Left renal pelvis (tissue), 4 donors: ENCODE measurements around the gene TULP4. TPM values are rescaled to one million over a fixed set of nuclear protein-coding genes. Genes with fewer than 3 reads are reported as not detected.

Source experiments
- DNase-seq, 4 donors: peaks; one replicate each; pipeline ENCODE4 v3.0.0-alpha.2; 2013; ENCODE audit warnings: low read depth in 4 of 4, low spot score in 3 of 4
- polyA plus RNA-seq, 4 donors: library from polyadenylated mRNA; unstranded; fragments of 120-200 nt; gene quantifications; one replicate each; pipeline ENCODE4 v1.2.1, GENCODE V29; 2013; ENCODE audit not compliant: insufficient read length in 4 of 4

Gene TULP4, protein sequence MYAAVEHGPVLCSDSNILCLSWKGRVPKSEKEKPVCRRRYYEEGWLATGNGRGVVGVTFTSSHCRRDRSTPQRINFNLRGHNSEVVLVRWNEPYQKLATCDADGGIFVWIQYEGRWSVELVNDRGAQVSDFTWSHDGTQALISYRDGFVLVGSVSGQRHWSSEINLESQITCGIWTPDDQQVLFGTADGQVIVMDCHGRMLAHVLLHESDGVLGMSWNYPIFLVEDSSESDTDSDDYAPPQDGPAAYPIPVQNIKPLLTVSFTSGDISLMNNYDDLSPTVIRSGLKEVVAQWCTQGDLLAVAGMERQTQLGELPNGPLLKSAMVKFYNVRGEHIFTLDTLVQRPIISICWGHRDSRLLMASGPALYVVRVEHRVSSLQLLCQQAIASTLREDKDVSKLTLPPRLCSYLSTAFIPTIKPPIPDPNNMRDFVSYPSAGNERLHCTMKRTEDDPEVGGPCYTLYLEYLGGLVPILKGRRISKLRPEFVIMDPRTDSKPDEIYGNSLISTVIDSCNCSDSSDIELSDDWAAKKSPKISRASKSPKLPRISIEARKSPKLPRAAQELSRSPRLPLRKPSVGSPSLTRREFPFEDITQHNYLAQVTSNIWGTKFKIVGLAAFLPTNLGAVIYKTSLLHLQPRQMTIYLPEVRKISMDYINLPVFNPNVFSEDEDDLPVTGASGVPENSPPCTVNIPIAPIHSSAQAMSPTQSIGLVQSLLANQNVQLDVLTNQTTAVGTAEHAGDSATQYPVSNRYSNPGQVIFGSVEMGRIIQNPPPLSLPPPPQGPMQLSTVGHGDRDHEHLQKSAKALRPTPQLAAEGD (N-terminal part only)
- 10 to 100 TPM; 15.0 to 20.5 (median 19.1) TPM for polyA plus RNA-seq

DNA sequence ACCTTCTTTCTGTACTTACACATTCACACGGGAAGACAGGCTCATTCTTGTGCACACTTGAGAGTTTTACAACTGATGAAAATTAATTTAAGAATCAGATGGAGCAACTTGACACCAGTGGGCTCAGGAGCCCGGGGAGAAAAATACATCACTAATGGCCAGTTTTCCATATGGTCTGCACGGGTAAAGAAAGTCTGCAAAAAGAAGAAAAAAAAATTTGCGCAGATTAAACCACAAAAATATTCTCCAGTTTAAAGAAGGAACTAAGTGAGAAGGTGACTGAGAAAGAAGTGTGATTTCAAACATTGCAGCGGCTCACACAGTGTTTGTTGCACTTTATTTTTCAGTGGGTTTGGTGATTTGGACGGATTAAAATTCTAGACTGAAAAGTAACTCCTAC lies at the start of gene TULP4:
TSS of gene TULP4 (plus strand) at position 301 of the 400 bp plus-strand sequence. CDS start 1,552 bp downstream, outside the sequence.
- DNase-seq = no peak

- DNase-seq = no peak
Observed at GRCh38 chr6:158262755-158263154, 49.5 kb upstream of the TULP4 start.

- no peak for DNase-seq
Observed at GRCh38 chr6:158264180-158264579, 48.1 kb upstream of the TULP4 start.

GRCh38 chr6:158266131-158266530 lies 46.1 kb upstream of the TULP4 start:
- no peak for DNase-seq

GRCh38 chr6:158268361-158269147 lies 43.7 kb upstream of the TULP4 start:
- no peak for DNase-seq

DNA sequence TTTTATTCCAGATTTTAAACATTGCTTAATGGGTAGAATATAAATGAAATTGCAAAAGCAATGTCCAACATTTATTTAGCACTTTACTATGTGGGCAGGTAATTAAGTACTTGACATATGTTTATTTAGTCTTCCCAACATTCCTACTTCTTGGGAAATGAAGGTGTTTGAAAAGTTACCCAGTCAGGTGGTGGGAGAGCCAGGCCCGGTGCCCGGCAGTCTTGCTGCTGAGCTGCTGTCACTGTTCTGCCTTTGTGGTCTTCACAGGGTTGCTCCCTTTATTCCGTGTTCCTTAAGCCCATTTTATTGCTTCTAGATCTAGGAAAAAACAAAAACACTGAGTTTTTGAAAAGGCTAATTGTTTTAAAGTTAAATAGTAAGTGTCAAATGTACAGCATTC lies 42.6 kb upstream of the TULP4 start:
- DNase-seq = no peak

GRCh38 chr6:158270389-158271127 lies 41.7 kb upstream of the TULP4 start:
- no peak for DNase-seq

- DNase-seq = no peak
Observed at GRCh38 chr6:158272324-158272723, 39.9 kb upstream of the TULP4 start.

GRCh38 chr6:158278004-158278403 lies 34.3 kb upstream of the TULP4 start:
- no peak for DNase-seq

- DNase-seq = no peak
Observed at GRCh38 chr6:158279615-158280014, 32.6 kb upstream of the TULP4 start.

GRCh38 chr6:158283304-158283980 lies 28.8 kb upstream of the TULP4 start:
- DNase-seq = no peak

- no peak for DNase-seq
Observed at GRCh38 chr6:158284007-158284875, 28.0 kb upstream of the TULP4 start.

DNA sequence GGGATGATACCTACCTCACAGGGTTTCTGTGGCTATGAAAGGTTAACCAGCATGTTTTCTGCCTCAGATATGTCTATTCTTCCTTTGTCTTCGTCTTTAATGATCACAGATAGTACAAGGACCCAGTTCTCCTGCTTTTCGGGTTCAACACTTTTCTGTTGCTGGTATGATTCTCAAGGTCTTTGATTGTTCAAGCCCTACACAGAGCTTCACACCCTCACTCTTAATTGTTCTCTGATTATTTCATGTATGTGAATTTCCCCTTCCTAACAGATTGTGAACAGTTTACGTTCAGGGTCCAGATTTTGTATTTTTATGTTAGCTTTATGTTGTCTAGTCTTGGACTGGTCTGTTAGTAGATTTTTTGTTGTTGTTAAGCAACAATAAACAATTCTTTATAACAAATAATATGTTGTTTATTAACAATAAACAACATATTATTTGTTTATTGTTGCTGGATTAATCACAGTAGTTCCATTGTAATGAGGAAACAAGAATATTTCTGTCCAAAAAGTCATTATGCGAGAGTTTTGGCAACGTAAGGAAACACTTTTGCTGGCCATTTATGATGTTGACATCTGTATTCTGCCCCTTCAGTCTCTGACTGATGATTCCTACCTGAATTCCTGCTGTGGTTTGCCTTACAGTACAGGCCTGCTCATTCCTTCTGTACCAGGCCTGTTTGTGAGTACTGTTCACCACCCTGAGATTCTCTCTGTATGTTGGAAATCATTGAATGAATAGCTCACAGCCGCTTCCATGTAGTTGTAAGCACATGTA lies 27.2 kb upstream of the TULP4 start:
- DNase-seq = no peak

- DNase-seq = no peak
Observed at GRCh38 chr6:158285656-158286021, 26.6 kb upstream of the TULP4 start.

DNA sequence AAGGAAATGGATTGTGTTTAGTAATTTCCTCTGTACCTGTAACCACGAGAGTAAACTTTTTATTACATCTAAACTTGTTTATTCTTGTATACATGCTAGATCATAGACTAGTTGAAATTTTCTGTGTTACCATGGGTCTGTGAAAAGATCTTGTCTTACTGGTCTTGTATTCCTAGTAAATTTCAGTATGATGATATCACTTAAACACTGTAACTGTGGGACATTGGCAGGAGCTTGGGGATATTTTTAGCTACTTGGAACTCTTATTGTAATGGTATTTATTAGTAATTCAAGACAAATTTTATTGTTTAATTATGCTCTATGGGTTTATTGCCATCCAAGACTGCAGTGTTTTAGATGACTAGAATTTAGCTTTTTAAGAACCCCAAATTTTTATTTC lies 25.9 kb upstream of the TULP4 start:
- DNase-seq = no peak

DNA sequence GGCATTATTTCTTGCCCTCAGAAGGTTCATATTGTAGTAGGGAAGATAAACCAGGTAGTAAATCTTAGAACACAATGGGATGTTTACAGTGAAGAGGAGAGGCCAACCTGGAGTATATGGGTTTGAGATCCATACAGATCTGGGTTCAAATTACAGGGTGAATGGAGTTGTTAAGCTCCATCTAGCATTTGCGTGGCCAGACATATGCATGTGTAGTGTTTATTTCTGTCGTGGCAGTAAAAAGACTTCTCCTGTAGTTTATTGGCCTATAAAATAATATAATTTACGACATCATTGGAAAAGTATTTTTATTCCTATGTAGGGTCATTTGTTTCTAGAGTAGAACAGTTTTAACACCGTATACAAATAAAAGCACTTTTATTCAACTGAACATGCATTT lies 25.2 kb upstream of the TULP4 start:
- no peak for DNase-seq

- no peak for DNase-seq
Observed at GRCh38 chr6:158290040-158290439, 22.2 kb upstream of the TULP4 start.

DNA sequence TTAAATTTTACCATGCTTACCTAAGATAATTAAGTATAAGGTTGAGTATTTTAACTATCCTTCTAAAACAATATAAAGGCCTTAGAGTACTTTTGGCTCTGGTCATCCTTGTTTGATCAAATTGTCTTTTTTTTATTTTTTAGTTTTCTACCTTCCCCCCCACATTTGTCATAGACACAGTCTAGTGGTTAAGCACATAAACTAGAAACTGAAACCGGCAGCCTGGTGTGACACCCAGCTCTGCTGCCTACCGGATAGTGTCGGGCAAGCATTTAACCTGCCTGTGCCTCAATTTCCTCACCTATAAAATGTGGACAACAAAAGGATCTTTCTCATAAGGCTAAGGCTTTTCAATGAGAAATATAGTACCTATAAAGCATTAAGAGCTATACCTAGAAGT lies 21.6 kb upstream of the TULP4 start:
- DNase-seq = no peak
